Activated CD4-positive, alpha-beta memory T cell treated with anti-CD3 and anti-CD28 coated beads for 36 hours (primary cell): ENCODE results near the gene WDTC1. TPM values are rescaled to one million over a fixed set of nuclear protein-coding genes. Genes with fewer than 3 reads are reported as not detected.

Source experiments
- total RNA-seq, 2 experiments: library from RNA; stranded (reverse); gene quantifications; one replicate each; pipeline ENCODE4 v1.2.3, GENCODE V29; 2021

The WDTC1 gene
- total RNA-seq, 2 experiments from 2014 or later: 30.3 TPM

Other genes starting within 250 kb of the WDTC1 start
- gene TRNP1, start 240.9 kb upstream of the WDTC1 start, total RNA-seq: under 1 TPM; 0.19 to 0.53 TPM
- not detected for gene TENT5B, start 221.8 kb upstream of the WDTC1 start, total RNA-seq
- gene SLC9A1, start 79.5 kb upstream of the WDTC1 start, total RNA-seq: 10 to 100 TPM; 16.0 to 17.8 TPM
- gene TMEM222, start 87.5 kb downstream of the WDTC1 start, total RNA-seq: 10 to 100 TPM; 22.8 to 24.6 TPM
- gene SYTL1, start 107.4 kb downstream of the WDTC1 start, total RNA-seq: 10 to 100 TPM; 27.3 to 30.4 TPM
- 1 to 10 TPM; 8.2 to 9.7 TPM for gene MAP3K6, start 132.3 kb downstream of the WDTC1 start, total RNA-seq
- gene FCN3, start 140.2 kb downstream of the WDTC1 start, total RNA-seq: not detected
- not detected for gene CD164L2, start 148.7 kb downstream of the WDTC1 start, total RNA-seq
- 1 to 10 TPM; 1.3 to 1.5 TPM for gene GPR3, start 158.0 kb downstream of the WDTC1 start, total RNA-seq